Nephron (organoid): ENCODE results near the gene FAIM2.

ENCODE experiments used
- H3K27ac Mint-ChIP-seq, 3 experiments: 2 replicates each; pipeline ENCODE4 v1.8.0; 2020; ENCODE audit warnings: mixed read lengths in 3 of 3, mild to moderate bottlenecking in 2 of 3, moderate library complexity in 1 of 3
- H3K27me3 Mint-ChIP-seq: 2 replicates; pipeline ENCODE4 v1.8.0; 2021; ENCODE audit warnings: low read depth, mild to moderate bottlenecking, moderate library complexity, mixed read lengths
- H3K36me3 Mint-ChIP-seq: 2 replicates; pipeline ENCODE4 v1.8.0; 2020; ENCODE audit warnings: low read depth, mixed read lengths
- H3K4me1 Mint-ChIP-seq: 2 replicates; pipeline ENCODE4 v1.8.0; 2020; ENCODE audit warnings: mixed read lengths
- H3K4me3 Mint-ChIP-seq, 3 experiments: 2 replicates each; pipeline ENCODE4 v1.8.0; 2020; ENCODE audit warnings: mild to moderate bottlenecking in 3 of 3, mixed read lengths in 3 of 3, moderate library complexity in 2 of 3
- H3K9me3 Mint-ChIP-seq: 2 replicates; pipeline ENCODE4 v1.8.0; 2020; ENCODE audit warnings: mixed read lengths
- TF ChIP-seq, protein P1 (sequence below), 3 experiments: fragments of 200-600 bp; sonication (generic); IDR thresholded peaks; one replicate each; pipeline ENCODE4 v1.5.0; 2021; ENCODE audit warnings: antibody characterized with exemption in 3 of 3; ENCODE audit not compliant: unreplicated experiment in 3 of 3

The FAIM2 gene

DNA sequence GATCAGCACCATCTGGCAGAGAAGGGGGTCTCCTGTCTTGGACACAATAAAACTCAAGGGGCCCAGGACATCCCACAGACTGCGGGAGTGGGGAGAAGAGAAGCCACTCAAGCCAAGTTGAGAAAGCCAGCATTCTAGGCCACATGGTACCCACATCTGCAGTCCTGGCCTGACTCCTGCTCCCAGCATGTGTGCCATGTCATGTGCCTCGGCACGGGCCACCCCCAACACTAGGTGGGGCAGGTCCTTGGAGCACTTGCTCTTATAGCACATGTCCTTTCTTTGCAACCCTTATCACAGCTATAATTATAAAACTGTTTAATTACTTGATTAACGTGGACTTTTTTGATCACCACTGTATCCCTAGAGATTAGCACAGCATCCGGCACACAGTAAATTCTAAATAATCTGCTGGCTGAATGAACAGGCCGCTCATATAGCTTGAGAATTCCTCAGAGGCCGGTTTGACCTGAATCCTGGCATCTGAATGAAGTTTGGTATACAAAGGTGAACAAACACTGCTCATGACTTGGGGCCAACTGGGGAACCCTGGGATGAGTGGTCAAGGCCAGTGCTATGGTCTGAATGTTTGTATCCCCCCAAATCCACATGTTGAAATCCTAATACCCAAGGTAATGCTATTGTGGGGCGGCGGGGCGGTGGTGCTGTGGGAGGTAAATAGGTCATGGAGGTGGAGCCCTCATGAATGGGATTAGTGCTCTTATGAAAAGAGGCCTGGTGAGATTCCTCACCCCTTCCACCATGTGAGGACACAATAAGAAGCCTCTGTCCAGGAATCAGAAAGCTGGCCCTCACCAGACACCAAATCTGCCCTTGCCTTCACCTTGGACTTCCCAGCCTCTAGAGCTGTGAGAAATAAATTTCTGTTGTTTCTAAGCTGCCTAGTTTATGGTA is 82.1 kb downstream of the FAIM2 start:
- H3K27me3 Mint-ChIP-seq = no peaks in the 10 kb centered on the region
- no peak overlapping the region for H3K4me3 Mint-ChIP-seq
- H3K36me3 Mint-ChIP-seq = peaks cover 21% of the 10 kb centered on the region
- H3K4me1 Mint-ChIP-seq = peaks cover 55% of the 10 kb centered on the region
- H3K9me3 Mint-ChIP-seq = no peaks in the 10 kb centered on the region
- TF ChIP-seq, protein P1, sequence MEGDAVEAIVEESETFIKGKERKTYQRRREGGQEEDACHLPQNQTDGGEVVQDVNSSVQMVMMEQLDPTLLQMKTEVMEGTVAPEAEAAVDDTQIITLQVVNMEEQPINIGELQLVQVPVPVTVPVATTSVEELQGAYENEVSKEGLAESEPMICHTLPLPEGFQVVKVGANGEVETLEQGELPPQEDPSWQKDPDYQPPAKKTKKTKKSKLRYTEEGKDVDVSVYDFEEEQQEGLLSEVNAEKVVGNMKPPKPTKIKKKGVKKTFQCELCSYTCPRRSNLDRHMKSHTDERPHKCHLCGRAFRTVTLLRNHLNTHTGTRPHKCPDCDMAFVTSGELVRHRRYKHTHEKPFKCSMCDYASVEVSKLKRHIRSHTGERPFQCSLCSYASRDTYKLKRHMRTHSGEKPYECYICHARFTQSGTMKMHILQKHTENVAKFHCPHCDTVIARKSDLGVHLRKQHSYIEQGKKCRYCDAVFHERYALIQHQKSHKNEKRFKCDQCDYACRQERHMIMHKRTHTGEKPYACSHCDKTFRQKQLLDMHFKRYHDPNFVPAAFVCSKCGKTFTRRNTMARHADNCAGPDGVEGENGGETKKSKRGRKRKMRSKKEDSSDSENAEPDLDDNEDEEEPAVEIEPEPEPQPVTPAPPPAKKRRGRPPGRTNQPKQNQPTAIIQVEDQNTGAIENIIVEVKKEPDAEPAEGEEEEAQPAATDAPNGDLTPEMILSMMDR (IDR thresholded peaks at IDR 0.05; ENCODE audit: unreplicated experiment in 3 of 3) = no peak
- H3K27ac Mint-ChIP-seq = peak overlapping the region in 1 of 3 experiments; percentile 42

DNA sequence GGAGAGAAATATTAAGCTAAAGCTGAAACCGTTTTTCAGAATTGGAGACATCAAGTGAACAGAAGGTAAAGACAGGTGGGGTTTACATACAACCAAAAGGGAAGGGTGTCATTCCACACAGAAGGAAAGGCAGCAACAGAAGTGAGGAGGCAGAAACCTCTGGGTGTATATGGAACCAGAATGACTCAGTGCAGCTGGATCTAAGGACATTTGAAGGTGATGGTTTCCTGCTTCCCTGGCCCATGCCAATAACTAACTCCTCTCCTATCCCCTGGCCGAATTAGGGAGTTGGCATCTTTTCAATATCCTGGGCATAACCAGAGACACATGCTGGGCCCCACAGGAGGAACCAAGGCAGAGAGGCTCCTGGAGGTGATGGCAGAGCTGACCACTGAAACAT is 83.9 kb downstream of the FAIM2 start:
- no peaks in the 10 kb centered on the region for H3K27me3 Mint-ChIP-seq
- TF ChIP-seq, protein P1 (IDR thresholded peaks at IDR 0.05; ENCODE audit: unreplicated experiment in 3 of 3) = no peak
- no peak overlapping the region for H3K4me3 Mint-ChIP-seq

DNA sequence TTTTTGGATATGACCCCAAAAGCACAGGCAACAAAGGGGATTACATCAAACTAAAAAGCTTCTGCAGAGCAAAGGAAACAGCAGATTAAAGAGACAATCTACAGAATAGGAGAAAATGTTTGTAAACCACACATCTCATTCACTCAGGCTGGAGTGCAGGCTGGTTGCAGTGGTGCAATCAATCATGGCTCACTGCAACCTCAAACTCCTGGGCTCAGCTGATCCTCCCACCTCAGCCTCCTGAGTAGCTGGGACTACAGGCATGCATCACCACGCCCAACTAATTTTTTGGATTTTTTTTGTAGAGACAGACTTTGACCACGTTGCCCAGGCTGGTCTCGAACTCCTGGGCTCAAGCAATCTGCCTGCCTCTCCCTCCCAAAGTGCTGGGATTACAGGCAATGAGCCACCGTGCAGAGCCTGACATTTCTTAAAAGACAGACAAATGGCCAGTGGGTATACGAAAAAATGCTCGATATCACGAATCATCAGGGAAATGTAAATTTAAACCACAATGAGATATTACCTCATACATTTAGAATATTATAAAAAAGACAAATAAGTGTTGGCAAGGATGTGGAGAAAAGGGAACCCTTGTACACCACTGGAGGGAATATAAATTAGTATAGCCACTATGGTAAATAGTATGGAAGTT is 85.3 kb downstream of the FAIM2 start:
- H3K4me1 Mint-ChIP-seq = peaks cover 40% of the 10 kb centered on the region
- no peak overlapping the region for H3K27ac Mint-ChIP-seq
- TF ChIP-seq, protein P1 (IDR thresholded peaks at IDR 0.05; ENCODE audit: unreplicated experiment in 3 of 3) = no peak
- H3K9me3 Mint-ChIP-seq = no peaks in the 10 kb centered on the region
- no peak overlapping the region for H3K4me3 Mint-ChIP-seq
- H3K36me3 Mint-ChIP-seq = peaks cover 35% of the 10 kb centered on the region
- no peaks in the 10 kb centered on the region for H3K27me3 Mint-ChIP-seq

More for the DNA sequence above, 83.9 kb downstream of the FAIM2 start:
- H3K4me1 Mint-ChIP-seq = peaks cover 47% of the 10 kb centered on the region
- no peaks in the 10 kb centered on the region for H3K9me3 Mint-ChIP-seq
- H3K27ac Mint-ChIP-seq = peak overlapping the region in 2 of 3 experiments; percentile 6 to 36
- peaks cover 30% of the 10 kb centered on the region for H3K36me3 Mint-ChIP-seq
